Measurements from ENCODE around the gene CFLAR.
"Not testable (repeated sequence)": the region's sequence is repeated elsewhere in the genome, so short reads cannot be mapped to it uniquely, and the experiment has no call there.

The CFLAR gene

DNA sequence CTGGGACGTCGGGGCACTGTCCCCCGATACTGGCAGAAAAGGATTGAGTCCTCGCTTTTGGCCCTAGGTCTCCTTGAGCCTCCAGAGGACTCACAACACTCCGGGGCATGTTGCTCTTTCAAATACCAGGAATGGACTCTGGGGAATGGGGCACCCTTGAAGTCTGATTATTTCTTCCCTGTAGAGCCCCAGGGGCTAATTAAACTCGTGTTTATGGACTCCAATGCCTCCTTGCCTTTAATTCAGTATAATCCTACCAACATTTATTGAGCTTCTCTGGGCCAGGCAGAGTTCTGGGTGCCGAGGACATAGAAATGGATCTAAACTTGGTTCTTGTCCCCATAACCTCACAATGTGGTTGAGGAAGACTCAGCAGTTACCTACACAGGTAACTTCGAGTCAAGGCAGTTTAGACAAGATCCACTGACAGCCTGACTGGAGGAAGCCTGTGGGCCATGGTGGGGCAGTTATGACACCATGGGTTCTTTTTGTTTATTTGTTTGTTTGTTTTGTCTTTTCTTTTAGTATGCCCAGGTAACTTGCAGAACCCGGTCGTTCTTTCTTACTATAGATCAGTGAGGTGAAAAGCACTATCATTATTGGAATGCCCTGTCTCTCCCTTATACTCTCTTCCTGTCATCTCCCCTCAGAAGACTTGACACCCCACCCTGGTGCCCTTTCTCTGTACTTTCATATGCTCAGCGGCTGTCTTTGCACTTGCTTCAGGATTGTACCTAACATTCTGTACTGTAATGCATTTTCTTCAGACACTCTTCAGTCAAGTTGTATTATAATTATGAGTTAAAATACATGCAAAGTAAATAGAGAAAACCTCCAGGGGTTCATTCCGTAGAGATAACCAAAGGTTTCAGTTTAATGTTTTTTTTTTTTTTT, 3.2 kb downstream of the CFLAR start:
- peak; percentile 65 for DNase-seq (ENCODE audit: low read depth)

DNA sequence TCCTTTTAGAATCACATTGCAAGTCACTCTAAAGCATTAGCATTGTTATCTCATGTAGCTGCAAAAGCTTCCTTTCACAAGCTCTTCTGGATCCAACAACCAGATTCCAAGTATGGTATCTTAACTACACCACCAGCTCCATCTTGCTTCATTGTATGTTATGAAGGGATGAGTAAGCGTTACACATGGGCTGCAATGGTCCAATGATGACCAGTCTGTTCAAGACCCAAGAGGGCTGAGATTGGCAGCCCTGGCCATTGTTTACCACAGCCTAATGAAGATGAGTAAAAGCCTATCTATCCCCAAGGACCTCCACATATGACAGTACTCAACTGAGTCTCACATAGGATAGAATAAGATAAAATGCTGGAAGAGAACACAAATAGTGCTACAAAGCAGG, 6.3 kb downstream of the CFLAR start:
- peak; percentile 78 for DNase-seq (ENCODE audit: low read depth)

- peak; percentile 84 for DNase-seq (ENCODE audit: low read depth)
Measured at GRCh38 chr2:201126308-201127151, 10.6 kb downstream of the CFLAR start.

- DNase-seq (ENCODE audit: low read depth): no peak
Measured at GRCh38 chr2:201127152-201127511, 11.2 kb downstream of the CFLAR start.

GRCh38 chr2:201127570-201127969, 11.6 kb downstream of the CFLAR start:
- DNase-seq (ENCODE audit: low read depth): peak; percentile 73

DNA sequence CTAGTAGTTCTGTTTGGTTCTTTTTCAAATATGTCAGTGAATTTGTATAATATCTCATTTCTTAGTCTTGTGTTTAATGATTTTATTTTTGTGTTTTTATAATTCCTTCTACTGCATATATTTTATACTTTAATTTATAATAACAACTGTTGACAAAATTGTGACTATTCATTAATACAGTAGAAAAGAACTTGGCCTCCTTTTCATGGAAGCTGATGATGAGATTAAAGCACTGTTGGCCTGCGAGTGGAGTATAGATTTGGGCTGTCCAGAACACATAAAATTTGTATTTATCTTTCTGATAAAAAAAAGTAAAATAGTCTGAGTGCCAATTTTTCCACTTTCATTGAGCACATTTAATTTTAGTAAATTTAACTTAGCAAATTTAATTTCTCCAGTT, 12.1 kb downstream of the CFLAR start:
- no peak for DNase-seq (ENCODE audit: low read depth)

- peak; percentile 81 for DNase-seq (ENCODE audit: low read depth)
Measured at GRCh38 chr2:201128933-201129505, 13.1 kb downstream of the CFLAR start.

DNA sequence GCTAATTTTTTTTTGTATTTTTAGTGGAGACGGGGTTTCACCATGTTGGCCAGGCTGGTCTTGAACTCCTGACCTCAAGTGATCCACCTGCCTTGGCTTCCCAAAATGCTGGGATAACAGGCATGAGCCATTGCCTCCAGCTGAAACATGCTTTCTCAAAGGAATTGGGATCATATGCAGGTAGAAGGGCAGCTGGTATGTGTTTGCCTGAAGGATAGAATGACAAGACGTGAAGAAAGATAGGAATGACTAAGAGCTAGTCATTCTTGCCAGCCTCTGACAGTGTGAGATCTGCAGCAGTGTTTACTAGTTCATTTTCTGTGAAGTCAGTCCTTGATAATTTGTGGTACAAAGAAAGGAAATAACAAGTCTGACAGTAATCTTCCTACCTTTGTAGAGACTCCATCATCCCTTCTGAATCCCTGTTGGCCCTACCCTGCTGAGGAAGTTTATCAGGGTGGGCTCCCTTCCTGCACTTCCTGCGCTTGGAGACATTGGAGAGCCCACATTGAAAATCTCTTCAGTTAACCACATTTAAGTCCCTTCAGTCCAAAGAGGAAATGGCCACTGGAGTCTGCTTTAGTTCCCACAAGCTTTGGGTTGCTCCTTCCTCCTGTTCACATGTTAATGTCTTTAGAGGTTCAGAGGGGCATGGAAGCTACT, 14.7 kb downstream of the CFLAR start:
- peak; percentile 97 for DNase-seq (ENCODE audit: low read depth)

DNA sequence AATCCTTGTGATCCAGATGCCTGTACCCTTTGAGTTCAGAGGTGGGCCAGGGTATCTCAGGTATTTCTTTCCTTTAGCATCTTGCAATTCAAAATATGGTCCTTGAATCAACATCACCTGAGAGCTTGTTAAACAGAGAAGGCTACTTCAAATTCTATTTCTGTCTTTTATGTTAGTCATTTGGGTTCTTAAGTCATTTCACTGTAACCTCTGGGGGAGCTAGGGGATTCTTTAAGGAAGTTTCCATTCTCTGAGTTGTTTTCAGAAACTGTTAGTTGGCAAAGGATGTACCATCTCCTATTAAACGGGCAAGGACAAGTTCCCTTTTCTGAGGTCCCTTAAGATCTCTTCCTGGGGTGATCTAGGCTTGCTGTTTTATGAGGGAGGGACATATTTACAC, 16.6 kb downstream of the CFLAR start:
- DNase-seq (ENCODE audit: low read depth): no peak

- DNase-seq (ENCODE audit: low read depth): no peak
Measured at GRCh38 chr2:201135386-201135785, 19.4 kb downstream of the CFLAR start.

DNA sequence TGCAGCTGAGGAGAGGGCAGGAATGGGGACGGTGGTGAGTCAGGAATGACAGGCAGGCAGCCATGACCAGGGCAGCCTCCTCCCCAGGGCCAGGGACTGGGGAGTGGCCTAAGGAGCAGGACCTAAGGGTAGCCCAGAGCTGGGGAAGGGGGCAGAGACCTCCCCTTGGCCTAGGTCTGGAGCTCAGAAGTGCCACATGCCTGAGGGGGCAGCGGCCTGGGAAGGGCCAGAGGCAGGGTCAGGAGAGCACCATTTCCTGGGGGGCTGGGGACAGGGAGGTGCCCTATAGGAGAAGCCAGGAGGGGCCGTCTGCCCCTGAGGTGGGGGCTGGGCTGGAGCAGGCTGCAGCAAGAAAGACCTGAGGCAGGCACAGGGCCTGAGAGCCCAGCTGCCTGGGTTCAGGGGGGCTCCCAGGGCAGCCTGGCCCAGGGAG, 20.9 kb downstream of the CFLAR start:
- DNase-seq (ENCODE audit: low read depth): no peak

- no peak for DNase-seq (ENCODE audit: low read depth)
Measured at GRCh38 chr2:201137505-201138400, 21.8 kb downstream of the CFLAR start.

DNA sequence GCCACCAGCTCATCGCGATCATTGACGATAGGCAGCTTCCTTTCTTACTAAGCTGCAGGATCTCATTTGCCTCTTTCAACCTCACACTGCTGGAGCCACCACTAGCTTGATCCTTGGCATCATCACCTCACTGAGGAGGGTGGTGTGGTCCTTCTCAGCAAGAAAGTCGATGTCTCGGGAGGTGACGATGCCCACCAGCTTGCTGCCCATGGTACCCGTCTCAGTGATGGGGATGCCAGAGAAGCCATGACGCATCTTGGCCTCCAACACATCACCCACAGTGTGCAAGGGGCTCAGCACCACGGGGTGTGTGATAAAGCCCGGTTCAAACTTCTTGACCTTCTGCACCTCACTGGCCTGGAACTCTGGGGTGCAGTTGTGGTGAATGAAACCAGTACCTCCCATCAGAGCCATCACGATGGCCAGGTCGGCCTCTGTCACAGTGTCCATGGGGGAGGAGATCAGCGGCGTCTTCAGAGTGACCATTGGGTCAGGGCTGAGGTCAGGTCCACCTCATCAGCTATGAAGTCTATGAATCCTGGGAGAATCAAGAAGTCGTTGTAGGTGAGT, 22.5 kb downstream of the CFLAR start:
- no peak for DNase-seq (ENCODE audit: low read depth)

DNA sequence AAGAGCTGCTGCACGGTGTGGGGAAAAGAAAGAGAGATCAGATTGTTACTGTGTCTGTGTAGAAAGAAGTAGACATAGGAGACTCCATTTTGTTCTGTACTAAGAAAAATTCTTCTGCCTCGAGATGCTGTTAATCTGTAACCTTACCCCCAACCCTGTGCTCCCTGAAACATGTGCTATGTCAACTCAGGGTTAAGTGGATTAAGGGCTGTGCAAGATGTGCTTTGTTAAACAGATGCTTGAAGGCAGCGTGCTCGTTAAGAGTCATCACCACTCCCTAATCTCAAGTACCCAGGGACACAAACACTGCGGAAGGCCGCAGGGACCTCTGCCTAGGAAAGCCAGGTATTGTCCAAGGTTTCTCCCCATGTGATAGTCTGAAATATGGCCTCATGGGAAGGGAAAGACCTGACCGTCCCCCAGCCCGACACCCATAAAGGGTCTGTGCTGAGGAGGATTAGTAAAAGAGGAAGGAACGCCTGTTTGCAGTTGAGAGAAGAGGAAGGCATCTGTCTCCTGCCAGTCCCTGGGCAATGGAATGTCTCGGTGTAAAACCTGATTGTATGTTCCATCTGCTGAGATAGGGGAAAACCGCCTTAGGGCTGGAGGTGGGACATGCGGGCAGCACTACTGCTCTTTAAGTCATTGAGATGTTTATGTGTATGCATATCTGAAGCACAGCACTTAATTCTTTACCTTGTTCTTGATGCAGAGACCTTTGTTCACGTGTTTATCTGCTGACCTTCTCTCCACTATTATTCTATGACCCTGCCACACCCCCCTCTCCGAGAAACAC, 23.2 kb downstream of the CFLAR start:
- not testable (repeated sequence) for DNase-seq (ENCODE audit: low read depth)

- DNase-seq (ENCODE audit: low read depth): no peak
Measured at GRCh38 chr2:201139836-201140604, 24.1 kb downstream of the CFLAR start.

- no peak for DNase-seq (ENCODE audit: low read depth)
Measured at GRCh38 chr2:201144101-201145051, 28.4 kb downstream of the CFLAR start.

GRCh38 chr2:201148434-201148990, 32.5 kb downstream of the CFLAR start:
- no peak for DNase-seq (ENCODE audit: low read depth)
